Neural progenitor cell (in vitro differentiated cells): ENCODE measurements around the gene SLC2A11. TPM values are rescaled to one million over a fixed set of nuclear protein-coding genes. Genes with fewer than 3 reads are reported as not detected.

ENCODE experiments used
- DNase-seq: peaks from one replicate; pipeline ENCODE4 v3.0.0-alpha.2; 2016; ENCODE audit warnings: low spot score
- H2AFZ ChIP-seq: fragments of 200-600 bp; sonication (generic); replicated peaks from 2 replicates; pipeline ENCODE4 v1.6.1; 2016; ENCODE audit warnings: antibody characterized with exemption
- H3F3A ChIP-seq: fragments of 200-600 bp; sonication (generic); 2 replicates; pipeline ENCODE4 v1.6.1; 2016; ENCODE audit warnings: antibody characterized with exemption, low read depth
- H3K27ac ChIP-seq: fragments of 200-600 bp; sonication (generic); 2 replicates; pipeline ENCODE4 v1.5.1; 2016; ENCODE audit warnings: mild to moderate bottlenecking
- H3K27me3 ChIP-seq: fragments of 200-600 bp; sonication (generic); 2 replicates; pipeline ENCODE4 v1.6.1; 2016; ENCODE audit warnings: mild to moderate bottlenecking, moderate library complexity
- H3K36me3 ChIP-seq: fragments of 200-600 bp; sonication (generic); 2 replicates; pipeline ENCODE4 v1.5.1; 2016
- H3K4me1 ChIP-seq: fragments of 200-600 bp; sonication (generic); 2 replicates; pipeline ENCODE4 v1.6.1; 2016; ENCODE audit warnings: mixed run types
- H3K4me2 ChIP-seq: fragments of 200-600 bp; sonication (generic); 2 replicates; pipeline ENCODE4 v1.6.1; 2016
- H3K4me3 ChIP-seq: fragments of 200-600 bp; sonication (generic); 2 replicates; pipeline ENCODE4 v1.5.1; 2016
- H3K79me2 ChIP-seq: fragments of 200-600 bp; sonication (generic); 2 replicates; pipeline ENCODE4 v1.6.1; 2016; ENCODE audit warnings: low read depth
- H3K9ac ChIP-seq: fragments of 200-600 bp; sonication (generic); 2 replicates; pipeline ENCODE4 v1.6.1; 2016
- H3K9me3 ChIP-seq: fragments of 200-600 bp; sonication (generic); 2 replicates; pipeline ENCODE4 v1.5.1; 2016; ENCODE audit warnings: low read depth
- H4K20me1 ChIP-seq: fragments of 200-600 bp; sonication (generic); 2 replicates; pipeline ENCODE4 v1.6.1; 2016; ENCODE audit warnings: low read depth
- H3K27ac Mint-ChIP-seq: 3 replicates; pipeline ENCODE4 v1.8.0; 2021; ENCODE audit warnings: mixed read lengths
- H3K27me3 Mint-ChIP-seq: 2 replicates; pipeline ENCODE4 v1.8.0; 2022; ENCODE audit warnings: low read depth, mild to moderate bottlenecking, inconsistent platforms, moderate library complexity, mixed read lengths; ENCODE audit not compliant: insufficient read depth
- H3K36me3 Mint-ChIP-seq: 3 replicates; pipeline ENCODE4 v1.8.0; 2021; ENCODE audit warnings: mixed read lengths
- H3K4me1 Mint-ChIP-seq: 3 replicates; pipeline ENCODE4 v1.8.0; 2021; ENCODE audit warnings: mixed read lengths
- H3K4me3 Mint-ChIP-seq: 3 replicates; pipeline ENCODE4 v1.8.0; 2021; ENCODE audit warnings: mild to moderate bottlenecking, moderate library complexity, mixed read lengths
- H3K9me3 Mint-ChIP-seq: 3 replicates; pipeline ENCODE4 v1.8.0; 2020; ENCODE audit warnings: mixed read lengths
- EZH2 ChIP-seq: fragments of 200-600 bp; sonication (generic); IDR thresholded peaks from 2 replicates; pipeline ENCODE4 v1.6.1; 2017; ENCODE audit warnings: antibody characterized with exemption, mild to moderate bottlenecking, moderate library complexity
- EZH2phosphoT487 ChIP-seq: fragments of 200-600 bp; sonication (generic); IDR thresholded peaks from 2 replicates; pipeline ENCODE4 v1.6.1; 2017; ENCODE audit warnings: antibody characterized with exemption
- total RNA-seq: library from RNA; depleted of rRNA; stranded (reverse); fragments of >200 nt; gene quantifications from 2 replicates; pipeline ENCODE4 v1.2.3, GENCODE V29; 2015; ENCODE audit warnings: low replicate concordance
- TF ChIP-seq, protein P1 (sequence below): fragments of 200-600 bp; sonication (generic); IDR thresholded peaks from 2 replicates; pipeline ENCODE4 v1.5.1; 2017; ENCODE audit warnings: antibody characterized with exemption, mild to moderate bottlenecking

The SLC2A11 gene
- total RNA-seq, 1 donor from 2014 or later, result 3.8 TPM

DNA sequence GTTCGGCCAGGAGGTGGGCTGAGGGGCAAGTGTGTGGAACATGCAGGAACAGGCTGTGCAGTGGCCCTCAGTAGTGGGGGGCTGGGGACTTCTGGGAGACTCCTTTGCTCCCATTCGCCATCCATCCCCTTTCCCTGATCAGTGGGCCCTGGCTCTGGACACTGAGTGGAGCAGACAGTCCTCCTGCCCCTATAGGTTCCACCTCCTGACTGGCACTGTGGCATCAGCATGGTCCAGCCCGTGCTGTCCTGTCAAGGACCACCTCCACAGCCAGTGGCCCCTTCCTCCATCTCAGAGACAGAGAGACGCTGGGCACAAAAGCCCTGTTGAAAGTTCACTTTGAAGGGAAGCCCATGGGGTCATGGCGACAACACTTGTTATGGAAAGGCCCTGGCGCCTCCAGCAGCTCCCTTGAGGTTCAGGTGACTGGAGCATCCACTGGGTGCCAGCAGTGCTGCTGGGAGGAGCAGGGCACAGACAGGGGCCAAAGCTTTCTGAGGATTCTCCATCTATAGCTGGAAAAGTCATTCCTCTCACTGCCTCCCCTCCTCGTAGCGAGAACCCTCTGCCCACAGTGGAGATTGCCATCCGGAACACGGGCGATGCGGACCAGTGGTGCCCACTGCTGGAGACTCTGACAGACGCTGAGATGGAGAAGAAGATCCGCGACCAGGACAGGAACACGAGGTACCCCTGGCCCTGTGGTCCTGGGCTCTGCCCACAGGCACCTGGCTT lies 24.5 kb upstream of the SLC2A11 start:
- Mint-ChIP-seq H3K36me3 (peaks cover 27% of the 10 kb centered on the region), H3K4me1 (peaks cover 18% of the 10 kb centered on the region), H3K27ac (no peak overlapping the region), H3K9me3 (no peaks in the 10 kb centered on the region), H3K27me3 (peaks cover 3% of the 10 kb centered on the region), H3K4me3 (no peak overlapping the region)
- H2AFZ ChIP-seq, result no peak overlapping the region
- H4K20me1 ChIP-seq, result peaks cover 48% of the 10 kb centered on the region
- peaks cover 12% of the 10 kb centered on the region for H3K79me2 ChIP-seq
- peaks cover 9% of the 10 kb centered on the region for H3K4me1 ChIP-seq
- H3K9me3 ChIP-seq, result no peaks in the 10 kb centered on the region
- H3K4me2 ChIP-seq, result no peak overlapping the region
- H3K27me3 ChIP-seq, result no peaks in the 10 kb centered on the region
- H3F3A ChIP-seq, result peaks cover 15% of the 10 kb centered on the region
- TF ChIP-seq, protein P1, sequence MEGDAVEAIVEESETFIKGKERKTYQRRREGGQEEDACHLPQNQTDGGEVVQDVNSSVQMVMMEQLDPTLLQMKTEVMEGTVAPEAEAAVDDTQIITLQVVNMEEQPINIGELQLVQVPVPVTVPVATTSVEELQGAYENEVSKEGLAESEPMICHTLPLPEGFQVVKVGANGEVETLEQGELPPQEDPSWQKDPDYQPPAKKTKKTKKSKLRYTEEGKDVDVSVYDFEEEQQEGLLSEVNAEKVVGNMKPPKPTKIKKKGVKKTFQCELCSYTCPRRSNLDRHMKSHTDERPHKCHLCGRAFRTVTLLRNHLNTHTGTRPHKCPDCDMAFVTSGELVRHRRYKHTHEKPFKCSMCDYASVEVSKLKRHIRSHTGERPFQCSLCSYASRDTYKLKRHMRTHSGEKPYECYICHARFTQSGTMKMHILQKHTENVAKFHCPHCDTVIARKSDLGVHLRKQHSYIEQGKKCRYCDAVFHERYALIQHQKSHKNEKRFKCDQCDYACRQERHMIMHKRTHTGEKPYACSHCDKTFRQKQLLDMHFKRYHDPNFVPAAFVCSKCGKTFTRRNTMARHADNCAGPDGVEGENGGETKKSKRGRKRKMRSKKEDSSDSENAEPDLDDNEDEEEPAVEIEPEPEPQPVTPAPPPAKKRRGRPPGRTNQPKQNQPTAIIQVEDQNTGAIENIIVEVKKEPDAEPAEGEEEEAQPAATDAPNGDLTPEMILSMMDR, result no peak
- TF ChIP-seq EZH2phosphoT487 (no peak), EZH2 (no peak)
- H3K4me3 ChIP-seq, result no peak overlapping the region
- H3K27ac ChIP-seq, result no peak overlapping the region
- no peaks in the 10 kb centered on the region for H3K36me3 ChIP-seq
- DNase-seq, result no peak
- no peak overlapping the region for H3K9ac ChIP-seq

DNA sequence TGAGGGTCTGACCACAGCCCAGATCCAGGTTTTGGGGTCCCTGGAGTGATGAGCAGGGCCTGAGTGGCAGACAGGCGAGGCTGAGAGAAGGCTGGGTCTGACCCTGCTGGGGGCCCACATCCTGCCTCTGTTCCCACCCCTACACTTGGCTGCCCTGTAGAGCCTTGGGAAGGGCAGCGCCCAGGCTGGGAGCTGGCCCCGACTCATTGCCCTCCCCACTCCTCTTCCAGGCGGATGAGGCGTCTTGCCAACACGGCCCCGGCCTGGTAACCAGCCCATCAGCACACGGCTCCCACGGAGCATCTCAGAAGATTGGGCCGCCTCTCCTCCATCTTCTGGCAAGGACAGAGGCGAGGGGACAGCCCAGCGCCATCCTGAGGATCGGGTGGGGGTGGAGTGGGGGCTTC lies 23.8 kb upstream of the SLC2A11 start:
- no peak for TF ChIP-seq EZH2phosphoT487
- no peak for TF ChIP-seq EZH2
- TF ChIP-seq, protein P1, result no peak
- no peak for DNase-seq
- Histone ChIP-seq H3K4me1 (peaks cover 11% of the 10 kb centered on the region), H3F3A (peaks cover 18% of the 10 kb centered on the region), H3K4me2 (no peak overlapping the region), H3K9me3 (no peaks in the 10 kb centered on the region), H3K79me2 (peaks cover 12% of the 10 kb centered on the region), H3K4me3 (no peak overlapping the region), H3K27me3 (no peaks in the 10 kb centered on the region), H3K9ac (no peak overlapping the region), H3K27ac (no peak overlapping the region), H3K36me3 (no peaks in the 10 kb centered on the region), H4K20me1 (peaks cover 52% of the 10 kb centered on the region), H2AFZ (no peak overlapping the region)
- H3K36me3 Mint-ChIP-seq, result peaks cover 23% of the 10 kb centered on the region
- no peak overlapping the region for H3K4me3 Mint-ChIP-seq
- peaks cover 21% of the 10 kb centered on the region for H3K4me1 Mint-ChIP-seq
- no peak overlapping the region for H3K27ac Mint-ChIP-seq
- H3K27me3 Mint-ChIP-seq, result peaks cover 6% of the 10 kb centered on the region
- no peaks in the 10 kb centered on the region for H3K9me3 Mint-ChIP-seq

DNA sequence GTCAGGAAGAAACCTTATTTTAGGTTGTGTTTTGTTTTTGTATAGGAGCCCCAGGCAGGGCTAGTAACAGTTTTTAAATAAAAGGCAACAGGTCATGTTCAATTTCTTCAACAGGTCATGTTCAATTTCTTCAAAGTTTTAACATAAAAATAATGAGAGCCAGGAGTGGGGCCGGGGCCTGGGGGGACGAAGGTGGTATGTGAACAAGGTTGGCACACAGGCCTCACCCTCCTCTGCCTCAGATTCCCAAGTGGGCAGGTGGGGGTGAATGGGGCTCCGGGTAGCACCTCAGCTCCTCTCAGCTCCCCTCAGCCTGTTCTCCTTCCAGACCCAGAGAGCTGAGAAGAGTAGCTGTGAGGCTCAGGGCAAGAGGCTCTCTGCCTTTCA lies 23.3 kb upstream of the SLC2A11 start:
- H3K4me3 Mint-ChIP-seq, result no peak overlapping the region
- no peak for DNase-seq
- H3K36me3 Mint-ChIP-seq, result peaks cover 19% of the 10 kb centered on the region
- TF ChIP-seq EZH2 (no peak), EZH2phosphoT487 (no peak)
- TF ChIP-seq, protein P1, result no peak
- H4K20me1 ChIP-seq, result peaks cover 52% of the 10 kb centered on the region
- H2AFZ ChIP-seq, result no peak overlapping the region
- no peaks in the 10 kb centered on the region for H3K9me3 ChIP-seq
- H3K9me3 Mint-ChIP-seq, result no peaks in the 10 kb centered on the region
- peaks cover 18% of the 10 kb centered on the region for H3F3A ChIP-seq
- no peak overlapping the region for H3K27ac Mint-ChIP-seq
- H3K4me1 Mint-ChIP-seq, result peaks cover 25% of the 10 kb centered on the region
- no peak overlapping the region for H3K9ac ChIP-seq
- peaks cover 11% of the 10 kb centered on the region for H3K4me1 ChIP-seq
- no peaks in the 10 kb centered on the region for H3K36me3 ChIP-seq
- peaks cover 12% of the 10 kb centered on the region for H3K79me2 ChIP-seq
- H3K4me2 ChIP-seq, result no peak overlapping the region
- H3K27me3 Mint-ChIP-seq, result peaks cover 6% of the 10 kb centered on the region
- H3K4me3 ChIP-seq, result no peak overlapping the region
- H3K27ac ChIP-seq, result no peak overlapping the region
- H3K27me3 ChIP-seq, result peaks cover 1% of the 10 kb centered on the region
